GM10266 (cell line): Measurements from ENCODE around the gene AMER2.
A peak's percentile ranks its signal among the peaks of the same experiment; 100 is the strongest.

Experiments used
- DNase-seq: peaks from one replicate; pipeline ENCODE4 v3.0.0; 2012; ENCODE audit errors: extremely low spot score
- TF ChIP-seq, protein P1 (sequence below): IDR thresholded peaks from 2 replicates; pipeline ENCODE4 v1.5.1; 2012; ENCODE audit warnings: mild to moderate bottlenecking, low read depth; ENCODE audit not compliant: control insufficient read depth, insufficient read depth; ENCODE audit errors: missing control alignments

AMER2 gene

DNA sequence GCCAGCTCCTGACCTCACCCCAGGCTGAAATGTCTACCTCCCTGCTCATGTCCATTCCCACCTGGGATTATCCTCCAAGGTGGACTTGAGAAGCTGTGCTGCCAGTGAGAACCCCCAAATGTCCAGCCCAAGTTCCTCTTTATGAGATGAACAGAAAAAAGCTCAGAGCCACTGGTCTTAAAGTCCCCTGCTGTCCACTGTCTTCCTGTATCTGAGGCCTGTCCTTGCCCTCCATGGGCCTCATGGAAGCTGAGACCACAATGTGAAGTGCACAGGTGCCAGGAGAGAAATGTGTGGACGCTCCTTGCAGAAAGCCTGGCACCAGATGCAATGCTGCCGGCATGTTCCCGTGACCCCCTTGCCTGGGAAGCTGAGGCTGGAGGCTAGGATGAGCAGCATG is 3.3 kb upstream of the AMER2 start:
- TF ChIP-seq, protein P1, sequence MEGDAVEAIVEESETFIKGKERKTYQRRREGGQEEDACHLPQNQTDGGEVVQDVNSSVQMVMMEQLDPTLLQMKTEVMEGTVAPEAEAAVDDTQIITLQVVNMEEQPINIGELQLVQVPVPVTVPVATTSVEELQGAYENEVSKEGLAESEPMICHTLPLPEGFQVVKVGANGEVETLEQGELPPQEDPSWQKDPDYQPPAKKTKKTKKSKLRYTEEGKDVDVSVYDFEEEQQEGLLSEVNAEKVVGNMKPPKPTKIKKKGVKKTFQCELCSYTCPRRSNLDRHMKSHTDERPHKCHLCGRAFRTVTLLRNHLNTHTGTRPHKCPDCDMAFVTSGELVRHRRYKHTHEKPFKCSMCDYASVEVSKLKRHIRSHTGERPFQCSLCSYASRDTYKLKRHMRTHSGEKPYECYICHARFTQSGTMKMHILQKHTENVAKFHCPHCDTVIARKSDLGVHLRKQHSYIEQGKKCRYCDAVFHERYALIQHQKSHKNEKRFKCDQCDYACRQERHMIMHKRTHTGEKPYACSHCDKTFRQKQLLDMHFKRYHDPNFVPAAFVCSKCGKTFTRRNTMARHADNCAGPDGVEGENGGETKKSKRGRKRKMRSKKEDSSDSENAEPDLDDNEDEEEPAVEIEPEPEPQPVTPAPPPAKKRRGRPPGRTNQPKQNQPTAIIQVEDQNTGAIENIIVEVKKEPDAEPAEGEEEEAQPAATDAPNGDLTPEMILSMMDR = no peak
- no peak for DNase-seq

DNA sequence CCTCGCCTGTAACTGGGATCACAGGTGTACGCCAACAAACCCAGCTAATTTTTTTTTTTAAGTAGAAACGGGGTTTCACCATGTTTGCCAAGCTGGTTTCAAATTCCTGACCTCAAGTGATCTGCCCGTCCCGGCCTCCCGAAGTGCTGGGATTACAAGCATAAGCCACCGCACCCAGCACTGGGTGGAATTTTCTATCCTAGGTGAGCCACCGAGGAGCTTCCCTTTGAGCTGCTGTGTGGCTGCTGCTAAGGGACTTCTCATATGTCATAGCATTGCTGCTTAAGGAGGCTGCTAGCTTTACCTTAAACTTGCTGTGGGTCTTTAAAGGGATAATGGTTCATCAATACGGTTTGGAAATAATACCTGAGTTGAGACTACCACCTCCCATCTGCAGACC is 2.9 kb upstream of the AMER2 start:
- no peak for DNase-seq
- TF ChIP-seq, protein P1 = no peak

DNA sequence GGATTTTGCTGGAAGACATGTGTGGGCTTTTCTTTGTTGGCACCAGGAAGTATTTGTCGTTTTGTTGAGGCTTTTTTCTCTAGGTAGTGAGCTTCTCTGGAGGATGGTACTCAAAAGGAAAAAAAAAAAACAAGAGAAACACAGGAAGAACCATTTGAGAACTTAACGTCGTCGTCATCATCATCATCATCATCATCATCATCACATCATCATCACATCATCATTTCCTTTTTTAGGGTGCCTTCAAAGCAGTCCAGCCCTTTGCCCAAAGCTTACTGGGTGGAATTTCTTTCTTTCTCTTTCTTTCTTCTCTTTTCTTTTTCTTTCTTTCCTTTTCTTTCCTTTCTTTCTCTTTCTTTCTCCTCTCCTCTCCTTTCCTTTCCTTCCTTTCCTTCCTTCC is 2.2 kb upstream of the AMER2 start:
- no peak for DNase-seq
- TF ChIP-seq, protein P1 = no peak

DNA sequence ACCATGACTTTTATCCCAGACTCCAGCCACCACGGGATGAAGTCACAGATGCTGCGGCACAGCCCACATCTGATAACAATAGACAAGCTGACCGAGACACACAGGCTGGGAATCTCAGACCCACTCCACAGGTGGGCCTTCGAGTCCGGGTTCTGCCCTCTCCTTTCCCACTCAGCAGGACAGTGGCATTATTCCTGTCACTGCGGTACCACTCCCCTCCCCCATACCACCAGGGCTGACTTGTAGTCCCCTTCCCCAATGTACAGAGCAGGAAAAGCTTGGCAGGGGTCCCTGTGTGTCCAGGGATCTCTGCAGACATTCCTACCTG is 179 bp upstream of the AMER2 start:
- DNase-seq = no peak
- TF ChIP-seq, protein P1 = no peak

DNA sequence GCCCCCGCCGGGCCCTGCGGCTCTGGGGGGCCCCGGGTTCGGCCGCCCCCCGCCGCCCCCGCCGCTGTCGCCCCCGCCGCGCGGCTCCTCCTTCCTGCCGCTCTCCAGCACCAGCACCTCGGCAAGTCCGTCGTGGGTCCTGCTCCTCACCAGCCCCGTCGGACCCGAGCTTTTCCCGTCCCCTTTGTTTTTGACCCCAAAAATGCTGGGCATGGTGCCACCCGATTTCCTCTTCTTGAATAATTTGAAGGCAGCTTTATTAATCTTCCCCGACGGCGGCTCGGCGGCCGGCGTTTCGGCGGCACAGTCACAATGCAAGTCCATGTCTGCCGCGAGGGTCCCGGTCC is 945 bp downstream of the AMER2 start:
- TF ChIP-seq, protein P1 = no peak
- DNase-seq = no peak

DNA sequence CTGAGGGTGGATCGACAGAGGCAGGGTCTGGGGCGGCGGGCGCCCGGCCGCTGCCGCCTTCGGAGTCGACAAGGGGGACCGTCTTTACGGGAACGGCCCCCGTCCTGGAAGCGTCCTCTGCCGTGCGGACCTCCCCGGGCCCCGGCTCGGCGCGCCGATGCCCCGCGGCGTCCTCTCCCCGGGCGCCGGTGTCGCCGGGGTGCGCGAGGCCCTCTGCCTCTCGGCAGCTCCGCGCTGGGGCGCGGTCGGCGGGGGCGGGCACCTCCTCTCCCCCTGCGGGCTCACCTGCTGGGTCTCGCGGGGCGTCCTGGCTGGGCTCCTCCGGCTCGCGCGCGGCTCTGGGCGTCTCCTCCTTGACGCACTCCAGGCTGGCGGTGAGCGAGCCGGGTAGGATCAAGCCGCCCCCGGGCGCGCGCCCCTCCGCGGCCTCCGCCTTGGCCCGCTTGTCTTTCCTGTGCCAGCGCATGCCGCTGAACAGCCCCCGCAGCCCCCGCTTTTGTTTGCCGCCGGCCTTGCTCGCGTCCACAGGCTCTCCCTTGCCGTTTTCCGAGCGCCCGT is 1.5 kb downstream of the AMER2 start:
- peak; percentile 41 for DNase-seq

DNA sequence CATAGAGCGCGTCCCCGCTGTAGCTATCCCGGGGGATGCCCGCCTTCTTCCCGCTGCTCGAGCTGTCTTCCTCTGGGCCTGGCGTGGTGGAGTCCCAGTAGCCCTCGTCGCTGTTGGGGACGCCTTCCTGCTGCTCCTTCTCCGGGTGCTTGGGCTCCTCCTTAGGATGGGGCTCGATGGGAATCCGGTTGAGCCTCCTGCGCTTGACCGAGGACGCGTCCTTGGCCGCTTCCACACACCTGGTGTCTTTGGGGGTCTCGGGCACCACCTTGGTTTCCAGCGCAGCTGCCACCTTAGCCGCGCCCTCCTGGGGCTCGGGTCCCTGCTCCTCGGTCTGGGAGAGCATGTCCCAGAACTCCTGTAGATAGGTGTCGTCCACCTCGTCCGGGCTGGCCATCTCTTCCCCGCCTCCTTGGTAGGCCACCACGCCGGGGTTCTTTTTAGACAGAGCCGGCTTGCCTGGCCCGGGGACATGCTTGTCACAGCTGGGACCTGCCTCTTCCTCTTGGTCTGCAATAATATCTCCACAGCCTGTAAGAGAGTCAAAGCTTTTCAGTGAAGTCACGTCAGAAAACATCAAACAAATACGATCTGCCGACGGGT is 2.0 kb downstream of the AMER2 start:
- no peak for DNase-seq

More for the DNA sequence above, 1.5 kb downstream of the AMER2 start:
- TF ChIP-seq, protein P1 = no peak

More for the DNA sequence above, 2.0 kb downstream of the AMER2 start:
- TF ChIP-seq, protein P1 = no peak
